ENCODE data around the gene CACNG7. TPM values are rescaled to one million over a fixed set of nuclear protein-coding genes. Genes with fewer than 3 reads are reported as not detected.

CACNG7 gene
- polyA plus RNA-seq, 1 donor from 2014 or later, result 27.8 TPM

DNA sequence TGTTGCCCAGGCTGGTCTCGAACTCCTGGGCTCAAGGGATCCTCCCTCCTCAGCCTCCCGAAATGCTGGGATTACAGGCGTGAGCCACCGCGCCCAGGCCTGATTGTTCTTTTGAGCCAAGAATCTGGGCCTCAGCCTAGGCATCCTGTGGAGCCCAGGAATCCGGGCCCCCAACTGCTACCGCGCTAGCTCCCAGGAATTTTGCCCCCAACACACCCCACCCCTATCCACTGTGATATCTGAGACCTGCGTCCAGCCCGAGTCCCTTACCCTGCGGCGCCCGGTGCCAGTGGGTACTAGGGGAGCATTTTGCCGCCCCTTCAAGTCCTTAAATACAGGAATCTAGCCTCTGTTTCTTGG, 42.2 kb upstream of the CACNG7 start:
- TF ChIP-seq, protein P1, sequence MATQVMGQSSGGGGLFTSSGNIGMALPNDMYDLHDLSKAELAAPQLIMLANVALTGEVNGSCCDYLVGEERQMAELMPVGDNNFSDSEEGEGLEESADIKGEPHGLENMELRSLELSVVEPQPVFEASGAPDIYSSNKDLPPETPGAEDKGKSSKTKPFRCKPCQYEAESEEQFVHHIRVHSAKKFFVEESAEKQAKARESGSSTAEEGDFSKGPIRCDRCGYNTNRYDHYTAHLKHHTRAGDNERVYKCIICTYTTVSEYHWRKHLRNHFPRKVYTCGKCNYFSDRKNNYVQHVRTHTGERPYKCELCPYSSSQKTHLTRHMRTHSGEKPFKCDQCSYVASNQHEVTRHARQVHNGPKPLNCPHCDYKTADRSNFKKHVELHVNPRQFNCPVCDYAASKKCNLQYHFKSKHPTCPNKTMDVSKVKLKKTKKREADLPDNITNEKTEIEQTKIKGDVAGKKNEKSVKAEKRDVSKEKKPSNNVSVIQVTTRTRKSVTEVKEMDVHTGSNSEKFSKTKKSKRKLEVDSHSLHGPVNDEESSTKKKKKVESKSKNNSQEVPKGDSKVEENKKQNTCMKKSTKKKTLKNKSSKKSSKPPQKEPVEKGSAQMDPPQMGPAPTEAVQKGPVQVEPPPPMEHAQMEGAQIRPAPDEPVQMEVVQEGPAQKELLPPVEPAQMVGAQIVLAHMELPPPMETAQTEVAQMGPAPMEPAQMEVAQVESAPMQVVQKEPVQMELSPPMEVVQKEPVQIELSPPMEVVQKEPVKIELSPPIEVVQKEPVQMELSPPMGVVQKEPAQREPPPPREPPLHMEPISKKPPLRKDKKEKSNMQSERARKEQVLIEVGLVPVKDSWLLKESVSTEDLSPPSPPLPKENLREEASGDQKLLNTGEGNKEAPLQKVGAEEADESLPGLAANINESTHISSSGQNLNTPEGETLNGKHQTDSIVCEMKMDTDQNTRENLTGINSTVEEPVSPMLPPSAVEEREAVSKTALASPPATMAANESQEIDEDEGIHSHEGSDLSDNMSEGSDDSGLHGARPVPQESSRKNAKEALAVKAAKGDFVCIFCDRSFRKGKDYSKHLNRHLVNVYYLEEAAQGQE (IDR thresholded peaks at IDR 0.05; ENCODE audit: borderline replicate concordance), result no peak
- TF ChIP-seq EP300 (conservative IDR thresholded peaks at IDR 0.05; ENCODE audit: poor library complexity, severe bottlenecking), result no peak
- TF ChIP-seq EZH2 (IDR thresholded peaks at IDR 0.05; ENCODE audit: borderline replicate concordance, insufficient read depth, low read length, poor library complexity, severe bottlenecking), result no peak
- TF ChIP-seq TAF1 (IDR thresholded peaks at IDR 0.05; ENCODE audit: low read depth), result no peak
- no peak for TF ChIP-seq MXI1 (conservative IDR thresholded peaks at IDR 0.05; ENCODE audit: poor library complexity, severe bottlenecking)
- no peak for TF ChIP-seq SMC3 (conservative IDR thresholded peaks at IDR 0.05; ENCODE audit: poor library complexity)
- TF ChIP-seq, protein P2, sequence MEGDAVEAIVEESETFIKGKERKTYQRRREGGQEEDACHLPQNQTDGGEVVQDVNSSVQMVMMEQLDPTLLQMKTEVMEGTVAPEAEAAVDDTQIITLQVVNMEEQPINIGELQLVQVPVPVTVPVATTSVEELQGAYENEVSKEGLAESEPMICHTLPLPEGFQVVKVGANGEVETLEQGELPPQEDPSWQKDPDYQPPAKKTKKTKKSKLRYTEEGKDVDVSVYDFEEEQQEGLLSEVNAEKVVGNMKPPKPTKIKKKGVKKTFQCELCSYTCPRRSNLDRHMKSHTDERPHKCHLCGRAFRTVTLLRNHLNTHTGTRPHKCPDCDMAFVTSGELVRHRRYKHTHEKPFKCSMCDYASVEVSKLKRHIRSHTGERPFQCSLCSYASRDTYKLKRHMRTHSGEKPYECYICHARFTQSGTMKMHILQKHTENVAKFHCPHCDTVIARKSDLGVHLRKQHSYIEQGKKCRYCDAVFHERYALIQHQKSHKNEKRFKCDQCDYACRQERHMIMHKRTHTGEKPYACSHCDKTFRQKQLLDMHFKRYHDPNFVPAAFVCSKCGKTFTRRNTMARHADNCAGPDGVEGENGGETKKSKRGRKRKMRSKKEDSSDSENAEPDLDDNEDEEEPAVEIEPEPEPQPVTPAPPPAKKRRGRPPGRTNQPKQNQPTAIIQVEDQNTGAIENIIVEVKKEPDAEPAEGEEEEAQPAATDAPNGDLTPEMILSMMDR (IDR thresholded peaks at IDR 0.05; ENCODE audit: poor library complexity, severe bottlenecking), result no peak
- Histone ChIP-seq H3K9me3 (ENCODE audit: low read length) (no peaks in the 10 kb centered on the region), H3K36me3 (ENCODE audit: insufficient read depth, low read length) (no peaks in the 10 kb centered on the region), H4K20me1 (ENCODE audit: insufficient read depth) (peaks cover 14% of the 10 kb centered on the region), H3K9ac (ENCODE audit: low read length) (peak overlapping the region; percentile 87), H3K4me2 (ENCODE audit: low read length) (peak overlapping the region; percentile 79), H3F3A (ENCODE audit: insufficient read depth, low read length, poor library complexity, severe bottlenecking) (no peaks in the 10 kb centered on the region), H3K27ac (ENCODE audit: low read length) (peak overlapping the region; percentile 85), H3K27me3 (ENCODE audit: insufficient read depth, low read depth, low read length) (no peaks in the 10 kb centered on the region), H3K79me2 (replicated peaks; ENCODE audit: insufficient read depth, low read length) (peaks cover 11% of the 10 kb centered on the region), H2AFZ (ENCODE audit: low read depth, low read length) (peak overlapping the region; percentile 90), H3K9me2 (ENCODE audit: insufficient read depth, low read length) (no peaks in the 10 kb centered on the region), H3K4me3 (ENCODE audit: low read length) (peak overlapping the region; percentile 88)

DNA sequence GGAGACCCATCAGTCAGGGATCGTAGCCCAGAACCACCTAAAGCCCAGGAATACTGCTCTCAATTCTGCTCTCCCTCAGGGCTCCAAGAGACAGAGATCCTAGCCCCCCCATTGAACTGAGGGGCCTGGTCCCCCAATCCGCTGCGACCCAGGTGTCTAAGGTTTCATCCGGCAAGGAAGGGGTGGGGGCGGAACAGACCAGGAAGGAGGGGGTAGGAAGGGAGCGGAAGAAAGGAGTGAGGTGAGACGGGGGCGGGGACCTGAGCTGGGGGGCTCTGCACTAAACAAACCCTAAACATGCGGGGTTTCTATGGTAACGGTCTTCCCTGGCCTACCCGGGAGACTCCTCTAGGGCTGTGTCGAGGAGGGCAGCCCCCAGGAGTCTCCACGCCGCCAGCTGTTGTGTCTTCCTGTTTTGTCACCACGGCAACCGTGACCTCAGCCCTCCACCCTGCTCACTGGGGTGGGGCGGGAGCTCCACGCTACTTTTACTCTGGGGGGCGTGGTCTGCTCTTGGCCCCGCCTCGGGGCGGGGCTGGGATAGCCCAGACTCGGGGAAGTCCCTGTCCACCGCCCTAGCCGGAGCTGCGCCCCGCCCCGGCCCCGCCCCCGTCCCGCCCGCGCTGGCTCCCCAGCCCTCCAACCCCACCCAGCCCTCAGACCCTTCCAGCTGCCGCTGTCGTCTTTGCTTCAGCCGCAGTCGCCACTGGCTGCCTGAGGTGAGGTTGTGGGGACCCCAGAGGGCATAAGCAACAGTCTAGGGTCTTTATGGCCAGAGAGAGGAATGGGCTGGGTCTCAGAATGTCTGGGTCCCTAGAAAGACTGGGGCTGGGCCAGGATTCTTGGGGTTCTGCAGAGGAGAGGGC, 41.6 kb upstream of the CACNG7 start, which contains the start of gene MYADM:
Gene MYADM, plus strand, starts transcription at position 659 of the 866 bp plus-strand sequence. CDS start 5,647 bp downstream, outside the sequence.
- peaks cover 14% of the 10 kb centered on the region for H4K20me1 ChIP-seq (ENCODE audit: insufficient read depth)
- peak; percentile 77 for TF ChIP-seq MXI1 (conservative IDR thresholded peaks at IDR 0.05; ENCODE audit: poor library complexity, severe bottlenecking)
- no peak for TF ChIP-seq RAD21 (conservative IDR thresholded peaks at IDR 0.05)
- peak; percentile 96 for TF ChIP-seq EP300 (conservative IDR thresholded peaks at IDR 0.05; ENCODE audit: poor library complexity, severe bottlenecking)
- TF ChIP-seq, protein P2 (IDR thresholded peaks at IDR 0.05; ENCODE audit: poor library complexity, severe bottlenecking), result no peak
- TF ChIP-seq EZH2 (IDR thresholded peaks at IDR 0.05; ENCODE audit: borderline replicate concordance, insufficient read depth, low read length, poor library complexity, severe bottlenecking), result no peak
- TF ChIP-seq POLR2AphosphoS5 (IDR thresholded peaks at IDR 0.05), result no peak
- TF ChIP-seq, protein P1 (IDR thresholded peaks at IDR 0.05; ENCODE audit: borderline replicate concordance), result peak; percentile 56
- no peak for TF ChIP-seq SMC3 (conservative IDR thresholded peaks at IDR 0.05; ENCODE audit: poor library complexity)
- TF ChIP-seq TAF1 (IDR thresholded peaks at IDR 0.05; ENCODE audit: low read depth), result no peak
- no peaks in the 10 kb centered on the region for H3K27me3 ChIP-seq (ENCODE audit: insufficient read depth, low read depth, low read length)
- peak within 1 kb of the TSS; percentile 88 for H3K4me3 ChIP-seq (ENCODE audit: low read length)
- peak within 1 kb of the TSS; percentile 97 for H3K4me2 ChIP-seq (ENCODE audit: low read length)
- H3K9me3 ChIP-seq (ENCODE audit: low read length), result no peaks in the 10 kb centered on the region
- H3K9me2 ChIP-seq (ENCODE audit: insufficient read depth, low read length), result no peaks in the 10 kb centered on the region
- H3K9ac ChIP-seq (ENCODE audit: low read length), result peak within 1 kb of the TSS; percentile 87
- no peaks in the 10 kb centered on the region for H3K36me3 ChIP-seq (ENCODE audit: insufficient read depth, low read length)
- no peaks in the 10 kb centered on the region for H3F3A ChIP-seq (ENCODE audit: insufficient read depth, low read length, poor library complexity, severe bottlenecking)
- peak within 1 kb of the TSS; percentile 90 for H2AFZ ChIP-seq (ENCODE audit: low read depth, low read length)
- H3K27ac ChIP-seq (ENCODE audit: low read length), result peak within 1 kb of the TSS; percentile 85
- H3K79me2 ChIP-seq (replicated peaks; ENCODE audit: insufficient read depth, low read length), result peaks cover 11% of the 10 kb centered on the region
